NB4 (cell line): ENCODE measurements around the gene TMEM131L.

Experiments used
- CTCF ChIP-seq: IDR thresholded peaks from one replicate; pipeline ENCODE4 v1.5.1; 2012; ENCODE audit warnings: low read depth, low read length
- POLR2A ChIP-seq: IDR thresholded peaks from 2 replicates; pipeline ENCODE4 v1.6.1; 2011; ENCODE audit warnings: mild to moderate bottlenecking; ENCODE audit not compliant: insufficient read length; ENCODE audit errors: extremely low read depth

- TF ChIP-seq CTCF, result no peak
- no peak for TF ChIP-seq POLR2A
Observed at GRCh38 chr4:153521999-153522801, 56.0 kb downstream of the TMEM131L start.
